GM23338 (cell line): ENCODE results near the gene RAB1B.

Experiments
- CREB1 ChIP-seq: fragments of 250-450 bp; sonication (Bioruptor Pico); IDR thresholded peaks from 2 replicates; pipeline ENCODE4 v1.5.0; 2020; ENCODE audit warnings: low read depth, mild to moderate bottlenecking, moderate library complexity
- EZH2 ChIP-seq: fragments of 200-600 bp; sonication (generic); IDR thresholded peaks from one replicate; pipeline ENCODE4 v1.8.0; 2017; ENCODE audit warnings: antibody characterized with exemption, mild to moderate bottlenecking, low read depth; ENCODE audit not compliant: unreplicated experiment
- EZH2phosphoT487 ChIP-seq: fragments of 200-600 bp; sonication (generic); IDR thresholded peaks from one replicate; pipeline ENCODE4 v1.8.1; 2018; ENCODE audit warnings: antibody characterized with exemption; ENCODE audit not compliant: unreplicated experiment
- JUNB ChIP-seq: IDR thresholded peaks from one replicate; pipeline ENCODE4 v1.6.1; 2016; ENCODE audit warnings: antibody characterized with exemption; ENCODE audit not compliant: unreplicated experiment
- POLR2AphosphoS5 ChIP-seq: IDR thresholded peaks from 2 replicates; pipeline ENCODE4 v1.6.1; 2016; ENCODE audit warnings: antibody characterized with exemption, low read depth
- TF ChIP-seq, protein P1 (sequence below), 2 experiments: fragments of 200-600 bp in 1 of 2; sonication (generic) in 1 of 2; conservative IDR thresholded peaks; 2 replicates each; pipeline versions ENCODE4 v1.5.1 to v1.6.1; 2016 to 2017; ENCODE audit warnings: antibody characterized with exemption in 2 of 2, low read depth in 2 of 2, mild to moderate bottlenecking in 2 of 2, moderate library complexity in 1 of 2
- TF ChIP-seq, protein P2 (sequence below): IDR thresholded peaks from one replicate; pipeline ENCODE4 v1.6.1; 2018; ENCODE audit warnings: antibody characterized with exemption; ENCODE audit not compliant: unreplicated experiment
- TF ChIP-seq, protein P3 (sequence below): IDR thresholded peaks from 2 replicates; pipeline ENCODE4 v1.6.1; 2016; ENCODE audit warnings: antibody characterized with exemption

DNA sequence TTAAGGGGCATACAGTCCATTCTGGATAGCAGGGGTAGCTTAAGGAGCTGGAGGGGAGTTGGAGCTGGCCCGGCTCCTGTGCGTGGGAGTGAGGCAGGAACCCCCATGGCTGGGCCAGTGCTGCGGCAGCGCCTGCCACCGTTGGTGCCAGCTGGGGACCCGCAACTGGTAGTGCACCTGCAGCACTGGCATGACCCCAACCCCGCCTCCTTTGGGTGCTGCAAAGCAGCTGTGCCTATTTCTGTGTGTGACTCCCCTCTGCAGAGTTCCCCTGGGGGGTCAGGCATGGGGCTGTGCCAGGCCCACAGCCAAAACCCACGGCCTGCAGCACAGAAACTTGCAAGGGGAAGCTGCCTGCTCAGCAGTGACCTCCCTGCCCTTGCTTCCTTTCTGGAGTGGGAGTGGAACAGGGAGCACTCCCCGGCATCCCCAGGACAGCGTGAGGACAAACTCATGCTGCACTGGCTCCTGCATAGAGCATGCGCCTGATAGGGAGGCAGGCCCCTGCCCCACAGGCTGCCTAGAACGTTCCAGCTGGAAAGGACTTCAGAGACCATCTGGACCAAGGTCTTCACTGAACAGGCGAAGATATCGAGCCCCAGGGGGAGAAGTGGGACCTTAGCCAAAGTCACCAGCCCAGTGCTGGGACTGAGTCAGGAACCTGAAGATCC, 26.2 kb upstream of the RAB1B start:
- TF ChIP-seq, protein P1, sequence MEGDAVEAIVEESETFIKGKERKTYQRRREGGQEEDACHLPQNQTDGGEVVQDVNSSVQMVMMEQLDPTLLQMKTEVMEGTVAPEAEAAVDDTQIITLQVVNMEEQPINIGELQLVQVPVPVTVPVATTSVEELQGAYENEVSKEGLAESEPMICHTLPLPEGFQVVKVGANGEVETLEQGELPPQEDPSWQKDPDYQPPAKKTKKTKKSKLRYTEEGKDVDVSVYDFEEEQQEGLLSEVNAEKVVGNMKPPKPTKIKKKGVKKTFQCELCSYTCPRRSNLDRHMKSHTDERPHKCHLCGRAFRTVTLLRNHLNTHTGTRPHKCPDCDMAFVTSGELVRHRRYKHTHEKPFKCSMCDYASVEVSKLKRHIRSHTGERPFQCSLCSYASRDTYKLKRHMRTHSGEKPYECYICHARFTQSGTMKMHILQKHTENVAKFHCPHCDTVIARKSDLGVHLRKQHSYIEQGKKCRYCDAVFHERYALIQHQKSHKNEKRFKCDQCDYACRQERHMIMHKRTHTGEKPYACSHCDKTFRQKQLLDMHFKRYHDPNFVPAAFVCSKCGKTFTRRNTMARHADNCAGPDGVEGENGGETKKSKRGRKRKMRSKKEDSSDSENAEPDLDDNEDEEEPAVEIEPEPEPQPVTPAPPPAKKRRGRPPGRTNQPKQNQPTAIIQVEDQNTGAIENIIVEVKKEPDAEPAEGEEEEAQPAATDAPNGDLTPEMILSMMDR (conservative IDR thresholded peaks at IDR 0.05; ENCODE audit: low read depth in 2 of 2) = no peak
- TF ChIP-seq CREB1 (CRISPR knock-in tag) (no peak), EZH2 (no peak), JUNB (no peak), EZH2phosphoT487 (no peak), POLR2AphosphoS5 (no peak)
- TF ChIP-seq, protein P2, sequence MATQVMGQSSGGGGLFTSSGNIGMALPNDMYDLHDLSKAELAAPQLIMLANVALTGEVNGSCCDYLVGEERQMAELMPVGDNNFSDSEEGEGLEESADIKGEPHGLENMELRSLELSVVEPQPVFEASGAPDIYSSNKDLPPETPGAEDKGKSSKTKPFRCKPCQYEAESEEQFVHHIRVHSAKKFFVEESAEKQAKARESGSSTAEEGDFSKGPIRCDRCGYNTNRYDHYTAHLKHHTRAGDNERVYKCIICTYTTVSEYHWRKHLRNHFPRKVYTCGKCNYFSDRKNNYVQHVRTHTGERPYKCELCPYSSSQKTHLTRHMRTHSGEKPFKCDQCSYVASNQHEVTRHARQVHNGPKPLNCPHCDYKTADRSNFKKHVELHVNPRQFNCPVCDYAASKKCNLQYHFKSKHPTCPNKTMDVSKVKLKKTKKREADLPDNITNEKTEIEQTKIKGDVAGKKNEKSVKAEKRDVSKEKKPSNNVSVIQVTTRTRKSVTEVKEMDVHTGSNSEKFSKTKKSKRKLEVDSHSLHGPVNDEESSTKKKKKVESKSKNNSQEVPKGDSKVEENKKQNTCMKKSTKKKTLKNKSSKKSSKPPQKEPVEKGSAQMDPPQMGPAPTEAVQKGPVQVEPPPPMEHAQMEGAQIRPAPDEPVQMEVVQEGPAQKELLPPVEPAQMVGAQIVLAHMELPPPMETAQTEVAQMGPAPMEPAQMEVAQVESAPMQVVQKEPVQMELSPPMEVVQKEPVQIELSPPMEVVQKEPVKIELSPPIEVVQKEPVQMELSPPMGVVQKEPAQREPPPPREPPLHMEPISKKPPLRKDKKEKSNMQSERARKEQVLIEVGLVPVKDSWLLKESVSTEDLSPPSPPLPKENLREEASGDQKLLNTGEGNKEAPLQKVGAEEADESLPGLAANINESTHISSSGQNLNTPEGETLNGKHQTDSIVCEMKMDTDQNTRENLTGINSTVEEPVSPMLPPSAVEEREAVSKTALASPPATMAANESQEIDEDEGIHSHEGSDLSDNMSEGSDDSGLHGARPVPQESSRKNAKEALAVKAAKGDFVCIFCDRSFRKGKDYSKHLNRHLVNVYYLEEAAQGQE = no peak
- TF ChIP-seq, protein P3, sequence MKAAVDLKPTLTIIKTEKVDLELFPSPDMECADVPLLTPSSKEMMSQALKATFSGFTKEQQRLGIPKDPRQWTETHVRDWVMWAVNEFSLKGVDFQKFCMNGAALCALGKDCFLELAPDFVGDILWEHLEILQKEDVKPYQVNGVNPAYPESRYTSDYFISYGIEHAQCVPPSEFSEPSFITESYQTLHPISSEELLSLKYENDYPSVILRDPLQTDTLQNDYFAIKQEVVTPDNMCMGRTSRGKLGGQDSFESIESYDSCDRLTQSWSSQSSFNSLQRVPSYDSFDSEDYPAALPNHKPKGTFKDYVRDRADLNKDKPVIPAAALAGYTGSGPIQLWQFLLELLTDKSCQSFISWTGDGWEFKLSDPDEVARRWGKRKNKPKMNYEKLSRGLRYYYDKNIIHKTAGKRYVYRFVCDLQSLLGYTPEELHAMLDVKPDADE = no peak
